Measurements from ENCODE around the gene DDIAS.
"Not testable (repeated sequence)": the region's sequence is repeated elsewhere in the genome, so short reads cannot be mapped to it uniquely, and the experiment has no call there.

DDIAS gene

DNA sequence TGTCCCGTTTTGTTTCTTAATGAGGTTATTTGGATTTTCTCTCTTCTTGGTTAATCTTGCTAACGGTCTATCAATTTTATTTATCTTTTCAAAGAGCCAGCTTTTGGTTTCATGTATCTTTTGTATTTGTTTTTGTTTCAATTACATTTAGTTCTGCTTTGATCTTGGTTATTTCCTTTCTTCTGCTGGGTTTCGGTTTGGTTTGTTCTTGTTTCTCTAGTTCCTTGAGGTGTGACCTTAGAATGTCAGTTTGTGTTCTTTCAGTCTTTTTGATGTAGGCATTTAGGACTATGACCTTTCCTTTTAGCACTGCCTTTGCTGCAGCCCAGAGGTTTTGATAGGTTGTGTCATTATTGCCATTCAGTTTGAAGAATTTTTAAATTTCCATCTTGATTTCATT lies 18.7 kb downstream of the DDIAS start:
- in situ Hi-C loops (cut with HindIII; ENCODE audit: low sequenced_read_pairs) = not testable (repeated sequence)

DNA sequence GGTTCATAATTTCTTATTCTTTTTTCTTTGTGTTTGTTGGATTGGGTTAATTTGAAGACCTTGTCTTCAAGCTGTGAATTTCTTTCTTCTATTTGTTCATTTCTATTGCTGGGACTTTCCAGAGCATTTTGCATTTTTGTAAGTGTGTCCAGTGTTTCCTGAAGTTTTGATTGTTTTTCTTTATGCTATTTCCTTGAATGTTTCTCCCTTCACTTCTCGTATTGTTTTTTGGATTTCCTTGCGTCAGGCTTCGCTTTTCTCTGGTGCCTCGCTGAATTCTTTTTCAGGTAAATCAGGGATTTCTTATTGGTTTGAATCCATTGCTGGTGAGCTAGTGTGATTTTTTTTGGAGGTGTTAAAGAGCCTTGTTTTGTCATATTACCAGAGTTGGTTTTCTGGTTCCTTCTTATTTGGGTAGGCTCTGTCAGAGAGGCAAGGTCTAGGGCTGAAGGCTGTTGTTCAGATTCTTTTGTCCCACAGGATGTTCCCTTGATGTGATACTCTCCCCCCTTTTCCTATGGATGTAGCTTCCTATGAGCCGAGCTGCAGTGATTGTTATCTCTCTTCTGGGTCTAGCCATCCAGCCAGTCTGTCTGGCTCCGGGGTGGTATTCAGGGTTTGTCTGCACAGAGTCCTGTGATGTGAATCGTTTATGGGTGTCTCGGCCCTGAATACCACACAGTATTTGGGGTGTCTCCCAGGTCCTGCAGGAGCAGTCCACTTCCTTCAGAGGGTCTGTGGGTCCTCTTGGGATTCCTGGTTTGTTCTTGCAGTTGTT lies 21.0 kb downstream of the DDIAS start:
- in situ Hi-C loops (cut with HindIII; ENCODE audit: low sequenced_read_pairs) = not testable (repeated sequence)

- in situ Hi-C loops (cut with HindIII; ENCODE audit: low sequenced_read_pairs) = no loop called here
Observed at GRCh38 chr11:82924522-82925224, 23.1 kb downstream of the DDIAS start.

GRCh38 chr11:82927264-82927880 lies 25.8 kb downstream of the DDIAS start:
- in situ Hi-C loops (cut with HindIII; ENCODE audit: low sequenced_read_pairs) = no loop called here

DNA sequence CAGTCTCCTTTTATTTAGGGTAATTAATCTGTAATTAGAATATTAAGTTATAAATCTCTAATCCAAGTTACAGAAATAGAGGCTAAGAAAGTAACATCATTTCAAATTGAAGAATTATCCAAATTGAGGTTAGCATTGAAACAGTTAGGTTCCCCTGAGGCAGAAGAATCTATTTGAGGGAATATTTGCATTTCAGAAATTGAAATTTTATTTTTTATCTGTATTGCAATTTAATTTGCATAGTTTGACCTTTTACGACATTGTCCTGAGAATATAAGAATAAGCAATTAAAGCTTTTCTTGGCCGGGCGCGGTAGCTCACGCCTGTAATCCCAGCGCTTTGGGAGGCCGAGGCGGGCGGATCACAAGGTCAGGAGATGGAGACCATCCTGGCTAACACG lies 27.6 kb downstream of the DDIAS start:
- in situ Hi-C loops (cut with HindIII; ENCODE audit: low sequenced_read_pairs) = no loop called here

- in situ Hi-C loops (cut with HindIII; ENCODE audit: low sequenced_read_pairs) = no loop called here
Observed at GRCh38 chr11:82930229-82930628, 28.7 kb downstream of the DDIAS start.

GRCh38 chr11:82930734-82931133 lies 29.2 kb downstream of the DDIAS start:
- in situ Hi-C loops (cut with HindIII; ENCODE audit: low sequenced_read_pairs) = no loop called here

GRCh38 chr11:82932564-82932963 lies 31.0 kb downstream of the DDIAS start:
- in situ Hi-C loops (cut with HindIII; ENCODE audit: low sequenced_read_pairs) = no loop called here

- in situ Hi-C loops (cut with HindIII; ENCODE audit: low sequenced_read_pairs) = no loop called here
Observed at GRCh38 chr11:82936261-82936660, 34.7 kb downstream of the DDIAS start.

DNA sequence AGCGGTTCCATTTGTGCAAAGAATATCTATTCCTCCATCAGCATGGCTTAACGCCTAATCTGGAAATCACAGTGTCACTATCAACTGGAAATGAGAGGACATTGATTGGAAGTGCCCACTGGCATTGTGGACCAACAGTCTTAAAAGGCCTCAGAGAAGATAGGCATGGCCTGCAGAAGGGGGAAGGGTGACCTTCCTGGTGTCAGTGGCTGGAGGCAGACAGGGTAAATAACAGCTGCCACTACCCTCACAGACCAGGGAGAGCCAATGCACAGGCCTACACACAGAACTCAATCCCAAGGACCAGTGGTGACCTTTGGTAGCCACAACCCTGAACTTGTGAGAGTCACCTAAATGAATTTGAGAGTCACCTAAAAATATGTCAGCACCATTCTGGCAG lies 36.0 kb downstream of the DDIAS start:
- in situ Hi-C loops (cut with HindIII; ENCODE audit: low sequenced_read_pairs) = no loop called here

DNA sequence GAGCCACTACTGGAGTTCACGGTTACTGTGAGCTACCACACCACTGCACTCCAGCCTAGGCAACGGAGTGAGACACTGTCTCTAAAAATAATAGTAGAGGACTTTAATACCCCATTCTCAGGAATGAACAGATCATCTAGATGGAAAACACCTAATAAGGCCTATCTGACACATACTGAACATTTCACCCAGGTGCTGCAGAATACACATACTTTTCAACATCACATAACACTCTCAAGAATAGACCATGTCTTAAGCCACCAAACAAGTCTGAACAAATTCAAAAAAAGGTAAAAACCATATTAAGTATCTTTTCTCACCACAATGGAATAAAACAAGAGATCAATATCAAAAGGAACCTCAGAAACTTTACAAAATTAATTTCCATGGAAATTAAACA lies 37.9 kb downstream of the DDIAS start:
- in situ Hi-C loops (cut with HindIII; ENCODE audit: low sequenced_read_pairs) = no loop called here

DNA sequence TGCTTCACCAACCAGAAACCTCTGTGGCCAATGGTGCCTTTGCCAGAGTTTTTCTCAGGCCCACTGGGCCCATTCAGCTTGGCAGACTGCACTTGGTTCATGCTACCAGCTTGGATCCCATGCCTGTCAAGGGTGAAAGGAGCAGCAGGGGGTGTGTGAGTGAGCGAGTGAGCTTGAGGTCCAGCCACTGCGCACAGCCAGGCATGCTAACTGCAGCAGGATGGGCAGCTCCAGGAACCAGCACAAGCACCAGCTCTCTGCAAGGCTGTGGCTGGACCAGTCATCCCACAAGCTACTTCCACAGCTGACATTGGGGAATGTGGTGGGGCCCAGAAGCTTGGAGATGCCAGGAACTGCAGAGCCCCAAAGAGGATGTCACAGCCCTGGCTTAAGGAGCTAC lies 40.8 kb downstream of the DDIAS start:
- in situ Hi-C loops (cut with HindIII; ENCODE audit: low sequenced_read_pairs) = no loop called here

GRCh38 chr11:82943430-82943829 lies 41.9 kb downstream of the DDIAS start:
- in situ Hi-C loops (cut with HindIII; ENCODE audit: low sequenced_read_pairs) = not testable (repeated sequence)

DNA sequence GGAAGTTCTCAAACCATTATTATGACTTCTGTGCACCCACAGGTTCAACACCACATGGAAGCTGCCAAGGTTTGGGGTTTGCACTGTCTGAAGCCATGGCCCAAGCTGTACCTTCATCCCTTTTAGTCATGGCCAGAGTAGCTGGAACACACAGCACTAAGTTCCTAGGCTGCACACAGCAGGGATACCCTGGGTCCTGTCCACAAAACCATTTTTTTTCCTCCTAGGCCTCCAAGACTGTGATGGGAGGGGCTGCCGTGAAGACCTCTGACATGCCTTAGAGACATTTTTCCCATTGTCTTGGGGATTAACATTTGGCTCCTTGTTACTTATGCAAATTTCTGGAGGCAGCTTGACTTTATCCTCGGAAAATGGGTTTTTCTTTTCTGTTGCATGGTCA lies 42.7 kb downstream of the DDIAS start:
- in situ Hi-C loops (cut with HindIII; ENCODE audit: low sequenced_read_pairs) = no loop called here

GRCh38 chr11:82945041-82945440 lies 43.5 kb downstream of the DDIAS start:
- in situ Hi-C loops (cut with HindIII; ENCODE audit: low sequenced_read_pairs) = not testable (repeated sequence)

DNA sequence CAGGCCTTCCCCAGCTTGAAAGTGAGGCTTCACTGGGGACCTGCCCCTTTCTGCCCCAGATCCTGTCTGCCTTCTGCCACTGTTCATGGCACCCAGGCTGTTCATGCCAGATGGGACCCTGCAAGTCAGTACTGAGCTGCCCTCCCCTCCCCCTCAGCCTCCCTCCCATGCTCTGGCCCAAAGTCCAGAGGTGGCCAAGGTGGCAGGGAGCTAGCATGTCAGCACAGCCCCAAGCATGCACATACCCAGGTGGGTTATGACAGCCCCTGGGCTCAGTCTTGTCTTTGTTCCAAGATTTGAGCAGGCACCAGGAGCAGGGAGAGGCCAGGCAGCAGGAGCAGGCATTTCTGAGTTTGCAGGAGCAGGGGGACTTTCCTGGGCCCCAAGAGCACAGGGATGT lies 44.1 kb downstream of the DDIAS start:
- in situ Hi-C loops (cut with HindIII; ENCODE audit: low sequenced_read_pairs) = no loop called here

DNA sequence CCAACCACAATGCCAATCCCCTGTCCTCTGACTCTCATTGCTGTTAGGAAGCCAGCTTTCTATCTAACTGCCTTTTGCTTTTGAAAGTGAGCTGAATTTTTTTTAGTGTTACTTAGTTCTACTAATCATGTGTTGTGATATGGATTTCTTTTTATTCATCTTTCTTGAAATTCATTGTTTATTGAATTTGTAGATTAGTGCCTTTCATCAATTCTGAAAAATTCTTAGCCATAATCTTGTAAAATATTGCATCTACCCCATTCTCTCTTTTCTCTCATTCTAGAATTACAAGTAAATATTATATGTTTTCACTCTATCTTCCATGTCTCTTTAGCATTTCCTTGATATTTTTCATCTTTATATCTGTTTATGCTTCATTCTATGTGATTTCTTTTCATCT lies 47.8 kb downstream of the DDIAS start:
- in situ Hi-C loops (cut with HindIII; ENCODE audit: low sequenced_read_pairs) = no loop called here

GRCh38 chr11:82950502-82950901 lies 49.0 kb downstream of the DDIAS start:
- in situ Hi-C loops (cut with HindIII; ENCODE audit: low sequenced_read_pairs) = not testable (repeated sequence)

DNA sequence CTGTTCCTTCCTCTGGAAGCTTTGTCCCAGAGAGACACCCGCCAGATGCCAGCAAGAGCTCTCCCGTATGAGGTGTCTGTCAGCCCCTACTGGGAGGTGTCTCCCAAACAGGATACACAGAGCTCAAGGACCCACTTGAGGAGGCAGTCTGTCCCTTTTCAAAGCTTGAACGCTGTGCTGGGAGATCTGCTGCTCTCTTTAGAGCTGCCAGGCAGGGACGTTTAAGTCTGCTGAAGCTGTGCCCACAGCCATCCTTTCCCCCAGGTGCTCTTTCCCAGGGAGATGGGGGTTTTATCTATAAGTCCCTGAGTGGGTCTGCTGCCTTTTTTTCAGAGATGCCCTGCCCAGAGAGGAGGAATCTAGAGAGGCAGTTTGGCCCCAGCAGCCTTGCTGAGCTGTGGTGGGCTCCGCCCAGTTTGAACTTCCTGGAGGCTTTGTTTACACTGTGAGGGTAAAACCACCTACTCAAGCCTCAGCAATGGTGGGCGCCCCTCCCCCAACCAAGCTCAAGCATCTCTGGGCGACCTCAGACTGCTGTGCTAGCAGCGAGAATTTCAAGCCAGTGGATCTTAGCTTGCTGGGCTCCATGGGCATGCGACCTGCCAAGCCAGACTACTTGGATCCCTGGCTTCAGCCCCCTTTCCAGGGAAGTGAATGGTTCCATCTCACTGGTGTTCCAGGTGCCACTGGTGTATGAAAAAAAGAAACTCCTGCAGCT lies 54.4 kb downstream of the DDIAS start:
- in situ Hi-C loops (cut with HindIII; ENCODE audit: low sequenced_read_pairs) = not testable (repeated sequence)

DNA sequence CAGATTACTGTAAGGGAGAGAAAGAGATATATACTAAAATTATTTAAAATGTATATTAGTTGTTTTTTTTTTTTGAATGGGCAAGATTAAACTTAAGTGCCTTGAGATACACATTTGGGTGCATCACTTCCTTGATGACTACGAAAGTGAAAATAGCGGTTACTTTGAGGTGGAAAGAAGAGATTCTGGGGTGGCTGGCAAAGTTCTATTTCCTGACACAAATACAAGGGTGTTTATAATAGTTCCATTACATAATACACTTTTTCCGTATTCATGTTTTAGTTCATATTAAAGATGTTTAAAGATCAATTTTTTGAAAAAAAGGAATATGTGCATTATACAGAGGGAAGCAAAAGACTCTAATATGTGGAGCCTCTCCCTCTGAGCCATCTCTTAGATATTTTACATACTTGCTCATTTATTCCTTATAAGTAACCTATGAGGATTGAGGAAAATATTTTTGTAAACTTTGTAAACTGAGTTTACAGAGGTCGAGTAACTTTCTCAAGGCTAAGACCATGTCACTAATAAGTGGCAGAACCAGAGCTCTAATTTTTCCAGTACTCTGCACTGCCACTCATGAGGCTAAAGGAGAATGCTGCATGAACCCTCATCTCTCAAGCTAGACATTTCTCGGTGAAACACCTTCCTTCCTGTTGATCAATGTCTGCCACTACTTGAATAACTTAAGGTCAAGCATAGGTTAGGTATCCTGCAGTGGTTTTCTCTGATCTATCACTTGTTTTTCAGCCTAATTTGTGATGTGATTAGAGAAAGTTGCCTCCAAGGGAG lies 58.6 kb downstream of the DDIAS start:
- in situ Hi-C loops (cut with HindIII; ENCODE audit: low sequenced_read_pairs) = no loop called here

DNA sequence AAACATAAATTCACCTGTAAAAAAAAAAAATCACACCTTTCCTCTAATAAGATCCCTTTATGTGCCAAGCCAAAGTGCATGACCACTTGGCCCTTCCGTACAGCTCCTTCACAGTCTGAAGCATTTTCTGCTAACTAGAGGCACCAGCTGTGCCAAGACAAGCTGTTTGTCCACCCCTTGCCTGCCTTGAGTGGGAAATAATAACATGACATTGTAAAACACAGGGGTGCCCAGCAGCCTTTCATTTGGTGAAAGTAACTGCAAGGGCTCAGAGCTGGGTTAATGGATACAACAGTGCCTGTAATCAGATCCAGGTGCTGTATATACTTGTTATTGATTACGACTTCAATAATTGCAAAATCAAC lies 59.2 kb downstream of the DDIAS start:
- in situ Hi-C loops (cut with HindIII; ENCODE audit: low sequenced_read_pairs) = no loop called here

Data from endothelial cell of hepatic sinusoid (primary cell).